ENCODE results near the gene AVL9.

AVL9 gene

GRCh38 chr7:32535162-32535702 is 39.9 kb downstream of the AVL9 start:
- DNase-seq, result no peak

- DNase-seq, result no peak
Measured at GRCh38 chr7:32536016-32536415, 40.7 kb downstream of the AVL9 start.

- no peak for DNase-seq
Measured at GRCh38 chr7:32536585-32536984, 41.3 kb downstream of the AVL9 start.

GRCh38 chr7:32537760-32538159 is 42.5 kb downstream of the AVL9 start:
- no peak for DNase-seq

- DNase-seq, result no peak
Measured at GRCh38 chr7:32539366-32539765, 44.1 kb downstream of the AVL9 start.

- DNase-seq, result no peak
Measured at GRCh38 chr7:32539919-32540531, 44.7 kb downstream of the AVL9 start.

- DNase-seq, result no peak
Measured at GRCh38 chr7:32542595-32542994, 47.3 kb downstream of the AVL9 start.

GRCh38 chr7:32559480-32559879 is 64.2 kb downstream of the AVL9 start:
- DNase-seq, result no peak

- no peak for DNase-seq
Measured at GRCh38 chr7:32560075-32560474, 64.8 kb downstream of the AVL9 start.

- no peak for DNase-seq
Measured at GRCh38 chr7:32561613-32562012, 66.3 kb downstream of the AVL9 start.

GRCh38 chr7:32564542-32564941 is 69.3 kb downstream of the AVL9 start:
- DNase-seq, result no peak

GRCh38 chr7:32569388-32570289 is 74.3 kb downstream of the AVL9 start:
- DNase-seq, result no peak

- no peak for DNase-seq
Measured at GRCh38 chr7:32573110-32573687, 77.9 kb downstream of the AVL9 start.

GRCh38 chr7:32574626-32575025 is 79.3 kb downstream of the AVL9 start:
- DNase-seq, result no peak

GRCh38 chr7:32577421-32577820 is 82.1 kb downstream of the AVL9 start:
- no peak for DNase-seq

- no peak for DNase-seq
Measured at GRCh38 chr7:32579776-32580175, 84.5 kb downstream of the AVL9 start.

GRCh38 chr7:32580646-32581045 is 85.4 kb downstream of the AVL9 start:
- no peak for DNase-seq

- DNase-seq, result no peak
Measured at GRCh38 chr7:32582036-32582435, 86.7 kb downstream of the AVL9 start.

- no peak for DNase-seq
Measured at GRCh38 chr7:32583791-32584190, 88.5 kb downstream of the AVL9 start.

- no peak for DNase-seq
Measured at GRCh38 chr7:32586291-32587221, 91.3 kb downstream of the AVL9 start.

GRCh38 chr7:32587411-32587948 is 92.2 kb downstream of the AVL9 start:
- no peak for DNase-seq

GRCh38 chr7:32588657-32589056 is 93.4 kb downstream of the AVL9 start:
- no peak for DNase-seq

Measured in activated naive CD4-positive, alpha-beta T cell treated with anti-CD3 and anti-CD28 coated beads, Interleukin-2, amount 50 U/mL, for 16 hours (primary cell).